Subcutaneous adipose tissue (tissue), 4 donors: ENCODE results near the gene FNIP1. TPM values are rescaled to one million over a fixed set of nuclear protein-coding genes. Genes with fewer than 3 reads are reported as not detected.

Source experiments
- total RNA-seq, 4 donors: library from RNA; depleted of rRNA; stranded (reverse); fragments of >200 nt; gene quantifications; one replicate each; pipeline ENCODE4 v1.1.0, GENCODE V29; 2016
- TF ChIP-seq, protein P1 (sequence below): fragments of 450-650 bp; IDR thresholded peaks from one replicate; pipeline ENCODE4 v1.5.1; 2016; ENCODE audit warnings: low read depth, mild to moderate bottlenecking, control low read depth, antibody characterized with exemption, moderate library complexity

FNIP1 gene
- 10 to 100 TPM; 47.3 to 90.8 (median 73.8) TPM for total RNA-seq

DNA sequence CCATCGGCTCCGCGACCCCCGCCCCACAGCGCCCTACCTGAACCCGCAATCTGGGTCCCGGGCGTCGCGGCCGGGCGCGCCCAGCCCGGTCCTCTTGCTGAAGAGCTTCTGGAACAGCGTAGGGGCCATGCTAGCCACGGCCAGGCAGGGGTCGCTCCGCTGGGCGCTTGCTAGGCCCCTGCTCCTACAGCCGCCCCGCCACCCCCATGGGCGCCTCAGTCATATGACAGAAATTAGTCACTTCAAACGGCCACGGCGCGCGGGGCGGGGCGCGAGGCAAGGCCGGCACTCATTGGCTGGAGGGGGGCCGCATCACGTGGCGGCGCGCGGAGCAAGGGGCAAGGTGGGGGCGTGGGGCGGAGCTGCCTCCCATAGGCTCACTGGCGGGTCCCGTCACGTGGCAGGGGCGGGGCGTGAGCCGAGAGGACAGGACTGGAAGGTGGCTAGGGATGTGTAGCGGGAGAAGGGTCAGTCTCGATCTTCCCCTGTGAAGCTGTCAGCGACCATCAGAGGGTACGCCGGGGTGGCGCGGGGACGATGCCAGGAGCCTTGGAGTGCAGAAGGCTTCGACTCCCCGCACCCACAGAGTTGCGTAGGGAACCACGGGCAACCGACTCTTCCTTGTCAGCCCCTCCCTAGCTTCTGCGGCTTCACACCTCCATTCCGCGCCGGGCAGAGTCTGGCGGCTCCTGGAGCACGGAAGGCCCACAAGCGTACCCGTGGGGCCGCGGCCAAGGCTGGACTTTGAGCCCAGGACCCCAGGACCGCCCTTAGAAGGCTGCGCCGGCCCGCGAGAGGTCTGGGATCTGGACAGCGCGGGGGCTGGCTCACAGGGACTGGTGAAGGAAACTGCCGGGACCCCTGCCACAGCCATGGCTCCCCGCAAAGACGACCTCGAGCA is at the start of gene FNIP1:
FNIP1 (minus strand) TSS at position 225 of the 901 bp plus-strand sequence; CDS start at position 129, 96 bp downstream.
- TF ChIP-seq, protein P1, sequence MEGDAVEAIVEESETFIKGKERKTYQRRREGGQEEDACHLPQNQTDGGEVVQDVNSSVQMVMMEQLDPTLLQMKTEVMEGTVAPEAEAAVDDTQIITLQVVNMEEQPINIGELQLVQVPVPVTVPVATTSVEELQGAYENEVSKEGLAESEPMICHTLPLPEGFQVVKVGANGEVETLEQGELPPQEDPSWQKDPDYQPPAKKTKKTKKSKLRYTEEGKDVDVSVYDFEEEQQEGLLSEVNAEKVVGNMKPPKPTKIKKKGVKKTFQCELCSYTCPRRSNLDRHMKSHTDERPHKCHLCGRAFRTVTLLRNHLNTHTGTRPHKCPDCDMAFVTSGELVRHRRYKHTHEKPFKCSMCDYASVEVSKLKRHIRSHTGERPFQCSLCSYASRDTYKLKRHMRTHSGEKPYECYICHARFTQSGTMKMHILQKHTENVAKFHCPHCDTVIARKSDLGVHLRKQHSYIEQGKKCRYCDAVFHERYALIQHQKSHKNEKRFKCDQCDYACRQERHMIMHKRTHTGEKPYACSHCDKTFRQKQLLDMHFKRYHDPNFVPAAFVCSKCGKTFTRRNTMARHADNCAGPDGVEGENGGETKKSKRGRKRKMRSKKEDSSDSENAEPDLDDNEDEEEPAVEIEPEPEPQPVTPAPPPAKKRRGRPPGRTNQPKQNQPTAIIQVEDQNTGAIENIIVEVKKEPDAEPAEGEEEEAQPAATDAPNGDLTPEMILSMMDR = no peak

GRCh38 chr5:131846536-131846935 is 49.7 kb upstream of the FNIP1 start:
- TF ChIP-seq, protein P1 = no peak

DNA sequence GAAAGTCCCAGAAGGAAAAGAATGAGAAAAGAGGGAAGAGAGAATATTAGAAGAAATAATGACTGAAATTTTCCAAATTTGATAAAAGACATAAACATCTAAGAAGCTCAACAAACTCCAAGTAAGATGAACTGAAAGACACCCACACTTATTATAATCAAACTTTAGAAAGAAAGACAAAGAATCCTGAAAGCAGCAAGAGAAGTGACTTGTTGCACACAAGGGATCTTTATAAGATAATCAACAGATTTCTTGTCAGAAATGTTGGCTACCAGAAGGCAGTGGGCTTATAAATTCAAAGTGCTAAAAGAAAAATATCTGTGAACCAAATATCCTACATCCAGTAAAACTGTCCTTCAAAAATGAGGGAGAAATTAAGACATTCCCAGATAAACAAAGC is 49.0 kb upstream of the FNIP1 start:
- TF ChIP-seq, protein P1 = no peak

DNA sequence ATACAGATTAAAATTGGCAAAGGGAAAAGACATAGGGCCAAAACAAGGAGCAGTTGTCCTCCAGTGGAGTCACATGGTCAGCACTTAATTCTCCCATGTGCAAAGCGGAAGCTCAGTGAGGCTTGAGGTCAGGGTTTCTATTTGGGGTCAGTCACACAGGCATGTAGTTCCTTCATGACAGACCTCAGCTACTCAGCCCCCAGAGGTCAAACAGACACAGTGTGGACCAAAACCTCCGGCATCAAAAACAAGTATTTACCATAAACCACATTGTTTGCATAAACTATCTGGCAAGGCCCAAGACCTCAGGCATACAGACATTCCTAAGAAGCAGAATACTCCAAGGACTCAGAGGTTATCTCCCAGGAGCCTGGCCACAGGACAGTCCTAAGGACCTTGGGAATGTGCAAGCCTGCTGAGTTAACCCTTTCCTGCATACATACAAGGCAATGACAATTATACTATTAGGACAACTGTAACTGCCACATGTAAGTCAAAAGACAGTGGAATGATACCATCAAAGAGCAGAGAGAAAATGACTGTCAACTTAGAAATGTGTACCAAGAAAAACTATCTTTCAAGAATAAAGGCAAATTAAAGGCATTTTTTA is 28.7 kb upstream of the FNIP1 start:
- TF ChIP-seq, protein P1 = no peak

DNA sequence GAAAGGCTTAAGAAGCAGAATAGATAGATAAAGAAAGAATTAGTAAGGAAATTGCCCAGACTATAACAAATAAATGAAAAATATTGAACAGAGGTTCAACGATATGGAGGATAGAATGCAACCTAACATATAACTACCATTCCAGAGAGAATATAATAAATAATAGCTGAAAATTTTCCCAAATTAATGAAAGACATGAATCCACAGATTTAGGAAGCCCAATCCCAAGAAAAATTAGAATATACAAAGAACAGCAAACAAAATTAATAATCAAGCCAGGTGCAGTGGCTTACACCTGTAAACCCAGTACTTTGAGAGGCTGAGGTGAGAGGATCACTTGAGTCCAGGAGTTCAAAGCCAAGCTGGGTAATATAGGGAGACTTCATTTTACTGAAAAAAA is 27.8 kb upstream of the FNIP1 start:
- TF ChIP-seq, protein P1 = no peak

DNA sequence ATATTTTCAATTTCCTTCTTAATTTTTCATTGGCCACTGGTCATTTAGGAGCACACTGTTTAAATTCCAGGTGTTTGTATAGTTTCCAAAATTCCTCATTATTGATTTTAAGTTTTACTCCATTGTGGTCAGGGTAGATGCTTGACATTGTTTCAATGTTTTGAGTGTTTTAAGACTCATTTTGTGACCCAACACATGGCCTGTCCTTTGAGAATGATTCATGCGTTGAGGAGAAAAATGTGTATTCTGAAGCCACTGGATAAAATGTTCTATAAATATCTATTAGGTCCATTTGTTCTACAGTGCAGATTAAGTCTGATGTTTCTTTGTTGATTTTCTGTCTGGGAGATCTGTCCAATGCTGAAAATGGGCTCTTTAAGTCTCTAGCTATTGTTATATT is 24.4 kb upstream of the FNIP1 start:
- TF ChIP-seq, protein P1 = no peak

DNA sequence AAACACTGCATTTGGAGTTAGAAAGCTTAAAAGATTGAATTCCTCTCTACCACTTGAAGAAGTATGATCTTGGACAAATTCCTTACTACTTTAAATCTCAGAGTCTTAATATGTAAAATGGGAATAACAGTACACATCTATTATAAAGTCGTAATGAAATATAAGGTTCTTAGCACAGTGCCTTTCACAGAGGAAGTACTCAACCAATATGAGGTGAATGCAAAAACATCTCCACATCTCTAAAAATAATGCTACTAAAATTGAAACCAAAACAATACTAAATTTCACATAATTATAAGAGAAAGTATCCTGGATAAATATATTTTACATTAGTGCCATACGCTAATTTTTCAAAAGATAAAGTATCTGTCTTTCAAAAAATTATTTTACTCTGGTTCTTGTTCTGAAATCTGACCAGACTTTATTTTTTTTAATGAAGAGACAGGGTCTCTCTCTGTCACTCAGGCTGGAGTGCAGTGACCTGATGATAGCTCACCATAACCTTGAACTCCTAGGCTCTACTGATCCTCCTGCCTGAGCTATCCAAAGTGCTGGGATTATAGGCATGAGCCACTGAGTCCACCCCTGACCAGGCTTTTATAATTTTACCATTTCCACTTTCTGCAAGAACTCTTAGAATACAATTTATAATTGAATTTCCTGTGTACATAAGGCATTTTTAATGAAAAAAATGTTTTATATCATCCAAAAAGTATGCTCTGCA is 21.3 kb upstream of the FNIP1 start:
- TF ChIP-seq, protein P1 = no peak
